AG10803 (cell line): Measurements from ENCODE around the gene HNRNPAB.
"Not testable (repeated sequence)": the region's sequence is repeated elsewhere in the genome, so short reads cannot be mapped to it uniquely, and the experiment has no call there.

Experiments
- DNase-seq: peaks from one replicate; pipeline ENCODE4 v3.0.0; 2010; ENCODE audit warnings: low read depth
- H3K4me3 ChIP-seq: 2 replicates; pipeline ENCODE4 v1.5.1; 2011; ENCODE audit warnings: mild to moderate bottlenecking, low read length, control low read depth
- TF ChIP-seq, protein P1 (sequence below): conservative IDR thresholded peaks from 2 replicates; pipeline ENCODE4 v1.5.1; 2011; ENCODE audit warnings: mild to moderate bottlenecking, low read length, control low read depth, inconsistent platforms

Gene HNRNPAB

GRCh38 chr5:178223828-178224335 is 19.5 kb downstream of the HNRNPAB start:
- DNase-seq: no peak
- no peak overlapping the region for H3K4me3 ChIP-seq
- TF ChIP-seq, protein P1, sequence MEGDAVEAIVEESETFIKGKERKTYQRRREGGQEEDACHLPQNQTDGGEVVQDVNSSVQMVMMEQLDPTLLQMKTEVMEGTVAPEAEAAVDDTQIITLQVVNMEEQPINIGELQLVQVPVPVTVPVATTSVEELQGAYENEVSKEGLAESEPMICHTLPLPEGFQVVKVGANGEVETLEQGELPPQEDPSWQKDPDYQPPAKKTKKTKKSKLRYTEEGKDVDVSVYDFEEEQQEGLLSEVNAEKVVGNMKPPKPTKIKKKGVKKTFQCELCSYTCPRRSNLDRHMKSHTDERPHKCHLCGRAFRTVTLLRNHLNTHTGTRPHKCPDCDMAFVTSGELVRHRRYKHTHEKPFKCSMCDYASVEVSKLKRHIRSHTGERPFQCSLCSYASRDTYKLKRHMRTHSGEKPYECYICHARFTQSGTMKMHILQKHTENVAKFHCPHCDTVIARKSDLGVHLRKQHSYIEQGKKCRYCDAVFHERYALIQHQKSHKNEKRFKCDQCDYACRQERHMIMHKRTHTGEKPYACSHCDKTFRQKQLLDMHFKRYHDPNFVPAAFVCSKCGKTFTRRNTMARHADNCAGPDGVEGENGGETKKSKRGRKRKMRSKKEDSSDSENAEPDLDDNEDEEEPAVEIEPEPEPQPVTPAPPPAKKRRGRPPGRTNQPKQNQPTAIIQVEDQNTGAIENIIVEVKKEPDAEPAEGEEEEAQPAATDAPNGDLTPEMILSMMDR: no peak

DNA sequence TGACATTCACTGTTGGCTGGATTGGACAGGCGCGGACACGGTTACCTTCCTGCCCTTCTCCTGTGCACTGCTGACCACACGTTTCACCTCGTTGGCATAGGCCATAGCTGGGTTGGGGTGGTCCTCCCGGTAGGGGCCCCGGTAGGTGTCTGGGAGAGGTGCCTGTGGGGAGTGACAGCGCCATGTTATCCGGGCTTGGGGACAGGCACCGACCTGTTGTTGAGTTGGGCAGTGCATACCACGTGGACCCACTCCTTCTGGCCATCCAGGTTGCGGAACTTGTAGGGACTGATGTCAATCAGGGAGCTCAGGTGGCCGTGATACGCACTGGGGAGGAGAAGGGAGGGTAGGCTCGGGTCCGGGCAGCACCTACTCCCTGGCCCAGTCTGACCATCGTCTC is 20.1 kb downstream of the HNRNPAB start:
- H3K4me3 ChIP-seq: no peak overlapping the region
- no peak for DNase-seq
- TF ChIP-seq, protein P1: no peak

DNA sequence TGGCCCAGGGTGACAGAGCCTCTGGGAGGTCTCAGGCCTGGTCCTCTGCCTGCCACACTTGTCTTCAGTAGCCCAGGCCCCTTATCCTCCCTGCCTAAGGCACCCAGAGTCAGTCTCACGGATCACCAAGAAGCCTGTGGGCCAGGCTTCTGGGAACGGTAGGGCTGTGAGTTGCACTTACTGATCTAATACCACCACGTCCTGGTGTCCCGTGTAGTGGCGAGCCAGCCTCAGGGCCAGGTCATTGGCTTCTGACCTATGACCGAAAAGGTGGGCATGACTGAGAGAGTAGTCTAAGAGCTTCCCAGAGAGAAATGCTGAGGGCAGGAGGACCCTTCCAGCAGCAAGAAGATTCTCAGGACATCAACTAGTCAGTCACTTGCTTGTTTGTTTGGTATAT is 20.8 kb downstream of the HNRNPAB start:
- TF ChIP-seq, protein P1: no peak
- DNase-seq: no peak
- no peak overlapping the region for H3K4me3 ChIP-seq

DNA sequence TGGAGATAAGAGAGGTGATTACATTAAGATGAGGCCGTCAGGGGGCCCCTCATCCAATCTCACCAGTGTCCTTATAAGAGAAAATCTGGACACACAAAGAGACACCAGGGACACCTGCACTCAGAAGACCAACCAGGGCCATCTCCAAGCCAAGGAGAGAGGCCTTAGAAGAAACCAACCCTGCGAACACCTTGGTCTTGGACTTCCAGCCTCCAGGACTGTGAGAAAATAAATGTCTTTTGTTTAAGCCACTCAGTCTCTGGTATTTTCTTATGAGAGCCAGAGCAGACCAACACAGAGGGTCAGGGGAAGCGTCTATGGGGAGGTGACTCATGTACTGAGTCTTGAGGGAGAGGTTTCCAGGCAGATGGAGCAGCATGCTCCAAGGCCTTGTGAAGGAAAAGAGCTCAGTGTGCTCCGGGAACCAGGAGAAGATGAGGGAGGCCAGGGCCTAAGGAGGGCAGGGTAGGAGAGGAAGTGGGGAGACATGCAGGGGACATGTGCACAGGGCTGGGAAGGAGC is 22.9 kb downstream of the HNRNPAB start:
- H3K4me3 ChIP-seq: no peak overlapping the region
- DNase-seq: no peak
- TF ChIP-seq, protein P1: no peak

DNA sequence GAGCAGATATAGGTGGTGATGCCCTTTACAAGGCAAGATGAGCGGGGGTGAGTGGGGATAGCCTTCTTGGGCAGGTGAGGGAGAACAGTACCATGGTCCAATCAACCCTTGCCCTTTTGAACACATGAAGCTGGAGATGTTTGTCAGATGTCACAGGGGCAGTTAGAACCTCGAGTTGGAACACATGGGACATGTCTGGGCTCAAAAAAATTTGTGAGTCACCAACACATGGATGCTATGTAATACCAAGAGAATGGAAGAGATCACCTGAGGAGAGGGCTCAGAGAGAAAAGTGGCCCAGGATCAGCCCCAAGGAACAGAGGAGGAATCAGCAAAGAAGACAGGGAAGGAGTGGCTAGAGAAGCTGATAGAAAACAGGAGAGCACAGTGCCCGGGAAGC is 23.6 kb downstream of the HNRNPAB start:
- no peak for DNase-seq
- TF ChIP-seq, protein P1: no peak
- H3K4me3 ChIP-seq: no peak overlapping the region

- H3K4me3 ChIP-seq: no peak overlapping the region
- TF ChIP-seq, protein P1: no peak
- DNase-seq: no peak
Observed at GRCh38 chr5:178228609-178229008, 24.3 kb downstream of the HNRNPAB start.

- DNase-seq, H3K4me3 ChIP-seq: not testable (repeated sequence)
Observed at GRCh38 chr5:178229111-178229510, 24.8 kb downstream of the HNRNPAB start.

DNA sequence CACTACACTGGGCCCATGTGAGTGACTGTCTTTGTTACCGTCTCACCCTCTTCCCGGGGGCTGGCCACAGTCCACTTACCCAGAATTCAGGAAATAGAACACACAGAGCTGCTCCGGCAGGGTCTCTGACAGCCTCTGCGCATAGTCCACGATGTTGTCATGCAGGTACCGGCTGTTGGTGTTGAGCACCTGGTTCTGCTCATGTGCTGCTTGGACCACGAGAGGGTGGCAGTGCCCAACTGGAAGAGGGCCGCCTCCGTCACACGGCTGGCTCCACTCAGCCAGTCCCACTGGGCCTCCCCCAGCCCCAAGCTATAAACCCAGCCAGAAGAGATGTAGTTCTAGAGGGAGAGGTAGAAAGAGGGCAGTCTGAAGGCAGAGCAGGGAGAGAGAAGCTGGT is 25.5 kb downstream of the HNRNPAB start:
- no peak for DNase-seq
- TF ChIP-seq, protein P1: no peak
- no peak overlapping the region for H3K4me3 ChIP-seq
